Mesenteric fat pad (tissue), 1 donor: ENCODE data around the gene PCDHGB3. TPM values are rescaled to one million over a fixed set of nuclear protein-coding genes. Genes with fewer than 3 reads are reported as not detected.
"Not testable (repeated sequence)": the region's sequence is repeated elsewhere in the genome, so short reads cannot be mapped to it uniquely, and the experiment has no call there.

Experiments
- DNase-seq: peaks from one replicate; pipeline ENCODE4 v3.0.0-alpha.2; 2020; ENCODE audit warnings: low spot score
- long read RNA-seq: library from polyadenylated mRNA; unstranded; transcript quantifications from one replicate; pipeline ENCODE4 v2.0.0, GENCODE V29; 2020
- total RNA-seq: library from RNA; stranded (reverse); fragmentation: NEBNext Ultra II Directional; extraction: Animal tissue kit (Norgen Biotek cat#: 25700); gene quantifications from one replicate; pipeline ENCODE4 v1.2.1, GENCODE V29; 2021
- donor health status: DM: yes; HTN: yes; CAD: no.

Gene PCDHGB3
- 2.7 TPM for total RNA-seq
- long read RNA-seq: 0 reads

DNA sequence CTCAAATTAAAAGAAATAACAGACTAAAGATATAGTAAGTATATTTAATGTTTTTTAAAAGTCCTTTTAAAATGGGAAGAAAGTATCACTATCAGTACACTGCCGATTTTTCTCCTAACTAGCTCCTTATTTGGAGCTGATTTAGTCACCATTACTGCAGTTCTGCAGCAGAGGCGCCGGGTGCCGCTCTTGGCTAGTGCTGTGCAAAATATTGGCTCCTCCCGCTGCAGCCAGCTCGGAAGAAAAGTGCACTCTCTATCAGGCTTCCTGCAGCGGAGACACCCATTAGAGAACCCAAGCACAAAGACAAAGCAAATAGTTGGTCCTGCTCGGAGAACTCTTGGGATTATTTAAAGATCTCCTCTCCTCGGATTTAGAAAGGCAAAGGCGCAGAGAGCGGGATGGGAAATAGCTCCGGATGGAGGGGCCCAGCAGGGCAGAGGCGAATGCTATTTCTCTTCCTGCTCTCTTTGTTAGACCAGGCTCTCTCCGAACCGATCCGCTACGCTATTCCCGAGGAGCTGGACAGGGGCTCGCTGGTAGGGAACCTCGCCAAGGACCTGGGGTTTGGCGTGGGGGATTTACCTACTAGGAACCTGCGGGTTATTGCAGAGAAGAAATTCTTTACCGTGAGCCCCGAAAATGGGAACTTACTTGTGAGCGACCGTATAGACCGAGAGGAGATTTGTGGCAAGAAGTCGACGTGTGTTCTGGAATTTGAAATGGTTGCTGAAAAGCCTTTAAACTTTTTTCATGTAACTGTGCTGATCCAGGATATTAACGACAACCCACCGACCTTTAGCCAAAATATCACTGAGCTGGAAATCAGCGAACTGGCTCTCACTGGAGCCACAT, at the start of gene PCDHGB3:
Gene PCDHGB3 (plus strand): TSS at position 249 of the 855 bp plus-strand sequence. CDS start 153 bp downstream, at position 402.
- DNase-seq: peak; percentile 67

- no peak for DNase-seq
Measured at GRCh38 chr5:141322261-141322660, 47.8 kb upstream of the PCDHGB3 start.

GRCh38 chr5:141326088-141326854, 43.8 kb upstream of the PCDHGB3 start:
- no peak for DNase-seq

GRCh38 chr5:141328231-141328630, 41.8 kb upstream of the PCDHGB3 start:
- no peak for DNase-seq

- DNase-seq: no peak
Measured at GRCh38 chr5:141330299-141331080, 39.6 kb upstream of the PCDHGB3 start, which contains the start of gene PCDHGA1. TSS of gene PCDHGA1 (plus strand) at chr5:141330514.

DNA sequence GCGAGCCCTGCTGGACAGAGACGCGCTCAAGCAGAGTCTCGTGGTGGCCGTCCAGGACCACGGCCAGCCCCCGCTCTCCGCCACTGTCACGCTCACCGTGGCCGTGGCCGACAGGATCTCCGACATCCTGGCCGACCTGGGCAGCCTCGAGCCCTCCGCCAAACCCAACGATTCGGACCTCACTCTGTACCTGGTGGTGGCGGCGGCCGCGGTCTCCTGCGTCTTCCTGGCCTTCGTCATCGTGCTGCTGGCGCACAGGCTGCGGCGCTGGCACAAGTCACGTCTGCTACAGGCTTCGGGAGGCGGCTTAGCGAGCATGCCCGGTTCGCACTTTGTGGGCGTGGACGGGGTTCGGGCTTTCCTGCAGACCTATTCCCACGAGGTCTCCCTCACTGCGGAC, 37.5 kb upstream of the PCDHGB3 start:
- DNase-seq: not testable (repeated sequence)

DNA sequence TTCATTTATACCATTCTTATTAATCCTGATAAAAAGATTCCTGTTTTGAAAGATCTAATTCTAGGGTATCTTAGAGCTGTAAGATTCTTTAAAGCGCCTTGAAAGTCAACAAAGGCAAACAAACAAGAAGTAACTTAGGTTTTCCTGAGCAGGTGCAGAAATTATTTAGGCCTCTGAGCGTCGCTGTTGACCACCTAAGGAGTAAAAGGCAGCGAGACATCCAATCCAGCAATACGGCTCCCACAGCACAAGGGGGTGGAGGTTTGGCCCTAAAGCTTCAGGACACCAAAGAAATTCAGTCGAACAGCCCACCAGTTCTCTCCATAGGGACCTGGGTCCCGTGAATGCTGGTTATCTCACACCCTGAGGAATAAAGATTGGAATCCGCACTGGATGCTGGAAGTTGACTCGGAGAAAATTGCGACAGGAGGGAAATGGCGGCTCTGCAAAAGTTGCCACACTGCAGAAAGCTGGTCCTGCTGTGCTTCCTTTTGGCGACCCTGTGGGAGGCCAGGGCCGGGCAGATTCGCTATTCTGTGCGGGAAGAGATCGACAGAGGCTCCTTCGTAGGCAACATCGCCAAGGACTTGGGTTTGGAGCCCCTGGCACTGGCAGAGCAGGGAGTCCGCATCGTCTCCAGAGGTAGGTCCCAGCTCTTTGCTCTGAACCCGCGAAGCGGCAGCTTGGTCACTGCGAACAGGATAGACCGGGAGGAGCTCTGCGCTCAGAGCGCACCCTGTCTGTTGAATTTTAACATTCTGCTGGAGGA, 31.3 kb upstream of the PCDHGB3 start, which contains the start of gene PCDHGA2:
Gene PCDHGA2 (plus strand): TSS at position 223 of the 769 bp plus-strand sequence.
- no peak for DNase-seq

DNA sequence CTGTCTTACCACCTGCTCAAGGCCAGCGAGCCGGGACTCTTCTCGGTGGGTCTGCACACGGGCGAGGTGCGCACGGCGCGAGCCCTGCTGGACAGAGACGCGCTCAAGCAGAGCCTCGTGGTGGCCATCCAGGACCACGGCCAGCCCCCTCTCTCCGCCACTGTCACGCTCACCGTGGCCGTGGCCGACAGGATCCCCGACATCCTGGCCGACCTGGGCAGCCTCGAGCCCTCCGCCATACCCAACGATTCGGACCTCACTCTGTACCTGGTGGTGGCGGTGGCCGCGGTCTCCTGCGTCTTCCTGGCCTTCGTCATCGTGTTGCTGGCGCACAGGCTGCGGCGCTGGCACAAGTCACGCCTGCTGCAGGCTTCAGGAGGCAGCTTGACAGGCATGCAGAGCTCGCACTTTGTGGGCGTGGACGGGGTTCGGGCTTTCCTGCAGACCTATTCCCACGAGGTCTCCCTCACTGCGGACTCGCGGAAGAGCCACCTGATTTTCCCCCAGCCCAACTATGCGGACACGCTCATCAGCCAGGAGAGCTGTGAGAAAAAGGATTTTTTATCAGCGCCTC, 29.2 kb upstream of the PCDHGB3 start:
- DNase-seq: not testable (repeated sequence)

DNA sequence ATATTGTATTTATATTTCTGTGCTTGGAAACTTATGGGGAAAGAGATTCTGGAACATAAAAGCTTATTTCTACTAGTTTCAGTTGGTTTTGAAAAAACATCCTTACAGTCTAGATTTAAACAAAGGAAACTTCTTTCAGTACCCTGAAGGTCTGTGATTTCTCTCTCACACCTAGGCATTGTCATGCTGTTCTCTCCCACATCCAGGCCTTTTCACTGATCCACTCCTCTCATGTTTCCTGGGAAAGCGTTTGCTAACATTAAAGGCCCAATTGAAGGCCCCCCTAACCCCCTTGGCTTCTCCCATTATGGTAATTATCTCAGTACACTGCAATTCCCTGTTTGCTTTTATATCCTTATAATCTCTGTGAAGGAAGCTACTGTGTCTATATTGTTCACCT, 27.3 kb upstream of the PCDHGB3 start:
- DNase-seq: no peak

- DNase-seq: no peak
Measured at GRCh38 chr5:141343242-141343952, 26.6 kb upstream of the PCDHGB3 start, which contains the start of gene PCDHGA3. TSS of gene PCDHGA3 (plus strand) at chr5:141343829. CDS start at chr5:141344034, 205 bp downstream.

DNA sequence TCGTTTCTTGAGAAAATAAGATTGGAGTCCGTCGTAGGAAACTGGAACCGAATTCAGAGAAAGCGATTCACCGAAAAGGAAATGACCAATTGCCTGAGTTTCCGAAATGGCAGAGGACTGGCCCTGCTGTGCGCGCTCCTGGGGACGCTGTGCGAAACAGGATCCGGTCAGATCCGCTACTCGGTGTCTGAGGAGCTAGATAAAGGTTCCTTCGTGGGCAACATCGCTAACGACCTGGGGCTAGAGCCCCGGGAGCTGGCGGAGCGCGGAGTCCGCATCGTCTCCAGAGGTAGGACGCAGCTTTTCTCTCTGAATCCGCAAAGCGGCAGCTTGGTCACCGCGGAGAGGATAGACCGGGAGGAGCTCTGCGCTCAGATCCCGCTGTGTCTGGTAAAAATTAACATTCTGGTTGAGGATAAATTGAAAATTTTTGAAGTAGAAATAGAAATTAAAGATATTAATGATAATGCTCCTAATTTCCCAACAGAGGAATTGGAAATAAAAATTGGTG, 26.0 kb upstream of the PCDHGB3 start:
- no peak for DNase-seq

DNA sequence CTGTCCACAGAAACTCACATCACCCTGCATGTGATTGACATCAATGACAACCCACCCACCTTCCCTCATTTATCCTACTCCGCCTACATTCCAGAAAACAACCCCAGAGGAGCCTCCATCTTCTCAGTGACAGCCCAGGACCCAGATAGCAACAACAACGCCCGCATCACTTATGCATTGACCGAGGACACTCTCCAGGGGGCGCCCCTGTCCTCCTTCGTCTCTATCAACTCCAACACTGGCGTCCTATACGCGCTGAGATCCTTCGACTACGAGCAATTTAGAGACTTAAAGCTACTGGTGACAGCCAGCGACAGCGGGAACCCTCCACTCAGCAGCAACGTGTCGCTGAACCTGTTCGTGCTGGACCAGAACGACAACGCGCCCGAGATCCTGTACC, 24.7 kb upstream of the PCDHGB3 start:
- DNase-seq: no peak

DNA sequence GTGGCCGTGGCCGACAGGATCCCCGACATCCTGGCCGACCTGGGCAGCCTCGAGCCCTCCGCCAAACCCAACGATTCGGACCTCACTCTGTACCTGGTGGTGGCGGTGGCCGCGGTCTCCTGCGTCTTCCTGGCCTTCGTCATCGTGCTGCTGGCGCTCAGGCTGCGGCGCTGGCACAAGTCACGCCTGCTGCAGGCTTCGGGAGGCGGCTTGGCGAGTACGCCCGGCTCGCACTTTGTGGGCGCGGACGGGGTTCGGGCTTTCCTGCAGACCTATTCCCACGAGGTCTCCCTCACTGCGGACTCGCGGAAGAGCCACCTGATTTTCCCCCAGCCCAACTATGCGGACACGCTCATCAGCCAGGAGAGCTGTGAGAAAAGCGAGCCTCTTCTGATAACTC, 24.0 kb upstream of the PCDHGB3 start:
- DNase-seq: not testable (repeated sequence)

- DNase-seq: peak; percentile 65
Measured at GRCh38 chr5:141349917-141350619, 20.0 kb upstream of the PCDHGB3 start, which contains the start of gene PCDHGB1. TSS of gene PCDHGB1 (plus strand) at chr5:141350099. CDS start at chr5:141350261, 162 bp downstream.

- peak; percentile 74 for DNase-seq
Measured at GRCh38 chr5:141351591-141351990, 18.5 kb upstream of the PCDHGB3 start.

DNA sequence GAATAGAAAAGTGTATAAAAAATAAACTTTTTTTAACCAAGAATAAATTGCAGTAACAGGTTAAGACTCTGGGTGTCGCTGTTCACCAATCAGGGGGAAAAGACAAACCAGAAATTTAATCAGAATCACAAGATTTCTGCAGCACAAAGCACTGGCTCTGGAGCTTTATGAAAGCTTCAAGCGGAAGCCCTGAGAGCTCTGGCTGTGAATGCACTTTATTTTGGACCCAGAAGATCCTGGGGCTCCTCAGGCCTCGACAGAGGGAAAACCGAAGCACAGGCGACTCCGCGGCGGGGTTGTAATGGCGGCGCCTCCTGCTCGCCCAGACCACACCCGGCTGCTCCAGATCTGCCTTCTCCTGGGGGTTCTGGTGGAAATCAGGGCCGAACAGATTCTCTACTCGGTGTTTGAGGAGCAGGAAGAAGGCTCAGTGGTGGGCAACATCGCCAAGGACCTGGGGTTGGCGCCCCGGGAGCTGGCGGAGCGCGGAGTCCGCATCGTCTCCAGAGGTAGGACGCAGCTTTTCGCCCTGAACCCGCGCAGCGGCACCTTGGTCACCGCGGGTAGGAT, 15.1 kb upstream of the PCDHGB3 start, which contains the start of gene PCDHGA4:
Gene PCDHGA4 (plus strand): TSS at position 122 of the 570 bp plus-strand sequence. CDS start 87 bp downstream, at position 209.
- peak; percentile 78 for DNase-seq

- DNase-seq: peak; percentile 65
Measured at GRCh38 chr5:141355641-141356040, 14.4 kb upstream of the PCDHGB3 start.

GRCh38 chr5:141356133-141356532, 13.9 kb upstream of the PCDHGB3 start:
- DNase-seq: no peak
